K562 (cell line): ENCODE results near the gene C5orf52.

Source experiments
- CREB1 ChIP-seq, 2 experiments: sonication (generic) in 1 of 2; formaldehyde crosslinking in 1 of 2; IDR thresholded peaks; 2 replicates each; pipeline versions ENCODE4 v1.6.1 to v1.8.0; 2012 to 2022; ENCODE audit warnings: inconsistent platforms in 1 of 2, mild to moderate bottlenecking in 1 of 2, missing genetic modification reagents in 1 of 2, moderate library complexity in 1 of 2
- KDM1A ChIP-seq, 2 experiments: fragments of 450-650 bp; IDR thresholded peaks; 2 replicates each; pipeline ENCODE4 v1.6.1; 2016; ENCODE audit warnings: mild to moderate bottlenecking in 2 of 2
- ZKSCAN1 ChIP-seq: fragments of 150-350 bp; IDR thresholded peaks from 2 replicates; pipeline ENCODE4 v1.6.1; 2016; ENCODE audit warnings: low read depth, low read length
- ZSCAN29 ChIP-seq: fragments of 450-650 bp; IDR thresholded peaks from 2 replicates; pipeline ENCODE4 v1.6.1; 2017

DNA sequence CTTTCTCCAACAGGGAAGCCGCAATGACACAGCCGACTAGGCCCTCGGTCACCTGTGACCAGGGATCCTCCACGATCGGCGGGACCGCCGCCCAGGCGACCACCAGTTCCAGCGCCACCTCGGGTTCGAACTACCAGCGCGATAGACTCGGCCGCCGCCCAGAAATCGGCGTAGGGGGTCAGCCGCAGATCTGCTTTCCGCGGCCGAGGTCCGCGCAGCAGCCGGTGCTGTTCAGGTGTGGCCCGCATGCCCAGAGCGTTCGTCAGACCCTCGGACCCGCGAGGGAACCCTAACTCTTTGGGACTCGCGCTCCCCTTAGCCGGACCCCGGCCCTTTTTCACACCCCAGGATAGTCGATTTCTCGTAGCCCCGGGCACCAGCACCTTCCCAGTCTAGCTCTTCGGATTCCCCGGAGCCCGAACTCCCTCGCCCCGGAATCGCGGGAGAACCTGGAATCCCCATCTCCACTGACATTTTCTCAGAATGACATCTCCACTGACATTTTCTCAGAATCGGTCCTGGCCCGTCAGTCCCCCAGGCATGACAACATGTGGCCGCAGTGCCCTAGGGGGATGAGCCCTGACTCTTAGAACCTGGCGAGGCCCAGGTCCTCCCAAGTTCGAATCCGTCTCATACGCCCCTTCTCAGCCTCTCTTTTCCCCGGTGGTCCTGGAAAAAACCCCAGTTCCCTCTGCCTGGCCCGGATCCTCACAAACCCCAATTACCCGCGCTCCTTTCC, 428 bp downstream of the C5orf52 start:
- TF ChIP-seq CREB1 (IDR thresholded peaks at IDR 0.05) (no peak), CREB1 (CRISPR knock-in tag; IDR thresholded peaks at IDR 0.05) (no peak), KDM1A (IDR thresholded peaks at IDR 0.05) (no peak), ZKSCAN1 (no peak), ZSCAN29 (no peak)
